Neural cell (in vitro differentiated cells): ENCODE results near the gene MRPS6. TPM values are rescaled to one million over a fixed set of nuclear protein-coding genes. Genes with fewer than 3 reads are reported as not detected.

Experiments
- H2AFZ ChIP-seq: fragments of 200-600, 300-800 bp; sonication (generic), shearing (Covaris generic); 2 replicates; pipeline ENCODE4 v1.6.0; 2014; ENCODE audit warnings: low read depth, mild to moderate bottlenecking, antibody characterized with exemption, low read length, moderate library complexity
- H3F3A ChIP-seq: fragments of 200-600 bp; shearing (Covaris generic); 2 replicates; pipeline ENCODE4 v1.6.1; 2016; ENCODE audit warnings: mild to moderate bottlenecking, moderate library complexity, mixed read lengths, antibody characterized with exemption, low read length; ENCODE audit not compliant: insufficient read depth, poor library complexity, severe bottlenecking
- H3K27ac ChIP-seq: fragments of 200-600, 300-800 bp; sonication (generic), shearing (Covaris generic); 2 replicates; pipeline ENCODE4 v1.5.1; 2014; ENCODE audit warnings: mild to moderate bottlenecking, low read length, moderate library complexity
- H3K27me3 ChIP-seq: fragments of 300-800, 200-600 bp; sonication (generic), shearing (Covaris generic); 2 replicates; pipeline ENCODE4 v1.6.0; 2014; ENCODE audit warnings: mild to moderate bottlenecking, low read depth, low read length, moderate library complexity; ENCODE audit not compliant: insufficient read depth
- H3K36me3 ChIP-seq: fragments of 300-800, 200-600 bp; sonication (generic), shearing (Covaris generic); 2 replicates; pipeline ENCODE4 v1.5.1; 2014; ENCODE audit warnings: mild to moderate bottlenecking, antibody characterized with exemption, low read length, moderate library complexity; ENCODE audit not compliant: insufficient read depth
- H3K4me2 ChIP-seq: fragments of 300-800, 200-600 bp; sonication (generic), shearing (Covaris generic); 2 replicates; pipeline ENCODE4 v1.6.0; 2014; ENCODE audit warnings: mild to moderate bottlenecking, low read length
- H3K4me3 ChIP-seq: fragments of 300-800, 200-600 bp; sonication (generic), shearing (Covaris generic); 2 replicates; pipeline ENCODE4 v1.5.1; 2014; ENCODE audit warnings: mild to moderate bottlenecking, low read length, moderate library complexity
- H3K79me2 ChIP-seq: fragments of 200-600 bp; shearing (Covaris generic); replicated peaks from 2 replicates; pipeline ENCODE4 v1.6.0; 2014; ENCODE audit warnings: mild to moderate bottlenecking, low read length, moderate library complexity; ENCODE audit not compliant: insufficient read depth
- H3K9ac ChIP-seq: fragments of 300-800, 200-600 bp; sonication (generic), shearing (Covaris generic); 2 replicates; pipeline ENCODE4 v1.6.1; 2016; ENCODE audit warnings: mild to moderate bottlenecking, low read length, mixed read lengths
- H3K9me2 ChIP-seq: fragments of 200-600 bp; shearing (Covaris generic); 2 replicates; pipeline ENCODE4 v1.6.1; 2016; ENCODE audit warnings: mild to moderate bottlenecking, low read length, mixed read lengths; ENCODE audit not compliant: insufficient read depth
- H3K9me3 ChIP-seq: fragments of 200-600, 300-800 bp; sonication (generic), shearing (Covaris generic); 2 replicates; pipeline ENCODE4 v1.6.1; 2016; ENCODE audit warnings: mild to moderate bottlenecking, mixed run types, low read length, moderate library complexity, mixed read lengths
- H4K20me1 ChIP-seq: fragments of 200-600 bp; shearing (Covaris generic); 2 replicates; pipeline ENCODE4 v1.6.1; 2016; ENCODE audit warnings: mild to moderate bottlenecking, mixed run types; ENCODE audit not compliant: insufficient read depth
- CTCF ChIP-seq: fragments of 450-650 bp; IDR thresholded peaks from 2 replicates; pipeline ENCODE4 v1.5.1; 2014; ENCODE audit warnings: antibody characterized with exemption, mild to moderate bottlenecking, moderate library complexity; ENCODE audit not compliant: poor library complexity, severe bottlenecking
- EP300 ChIP-seq: fragments of 450-650 bp; conservative IDR thresholded peaks from 2 replicates; pipeline ENCODE4 v1.6.1; 2014; ENCODE audit warnings: antibody characterized with exemption, mild to moderate bottlenecking, moderate library complexity; ENCODE audit not compliant: poor library complexity, severe bottlenecking
- EZH2 ChIP-seq: fragments of 200-600, 300-800 bp; shearing (Covaris generic), sonication (generic); IDR thresholded peaks from 2 replicates; pipeline ENCODE4 v1.6.1; 2014; ENCODE audit warnings: antibody characterized with exemption, low read length, borderline replicate concordance, mild to moderate bottlenecking; ENCODE audit not compliant: insufficient read depth, poor library complexity, severe bottlenecking
- MXI1 ChIP-seq: fragments of 450-650 bp; conservative IDR thresholded peaks from 2 replicates; pipeline ENCODE4 v1.6.1; 2014; ENCODE audit warnings: antibody characterized with exemption, mild to moderate bottlenecking; ENCODE audit not compliant: poor library complexity, severe bottlenecking
- POLR2AphosphoS5 ChIP-seq: IDR thresholded peaks from 2 replicates; pipeline ENCODE4 v1.6.1; 2012
- RAD21 ChIP-seq: fragments of 450-650 bp; conservative IDR thresholded peaks from 2 replicates; pipeline ENCODE4 v1.6.1; 2014; ENCODE audit warnings: antibody characterized with exemption, mild to moderate bottlenecking, moderate library complexity
- SMC3 ChIP-seq: fragments of 450-650 bp; conservative IDR thresholded peaks from 2 replicates; pipeline ENCODE4 v1.6.1; 2014; ENCODE audit warnings: antibody characterized with exemption, mild to moderate bottlenecking, moderate library complexity; ENCODE audit not compliant: poor library complexity
- TAF1 ChIP-seq: IDR thresholded peaks from 2 replicates; pipeline ENCODE4 v1.6.1; 2012; ENCODE audit warnings: low read depth
- polyA plus RNA-seq: library from polyadenylated mRNA; depleted of rRNA; stranded (reverse); fragments of >200 nt; gene quantifications from 2 replicates; pipeline ENCODE4 v1.2.3, GENCODE V29; 2014
- TF ChIP-seq, protein P1 (sequence below): IDR thresholded peaks from 2 replicates; pipeline ENCODE4 v1.6.1; 2012; ENCODE audit warnings: borderline replicate concordance

The MRPS6 gene
- polyA plus RNA-seq, 1 donor from 2014 or later: 70.1 TPM

DNA sequence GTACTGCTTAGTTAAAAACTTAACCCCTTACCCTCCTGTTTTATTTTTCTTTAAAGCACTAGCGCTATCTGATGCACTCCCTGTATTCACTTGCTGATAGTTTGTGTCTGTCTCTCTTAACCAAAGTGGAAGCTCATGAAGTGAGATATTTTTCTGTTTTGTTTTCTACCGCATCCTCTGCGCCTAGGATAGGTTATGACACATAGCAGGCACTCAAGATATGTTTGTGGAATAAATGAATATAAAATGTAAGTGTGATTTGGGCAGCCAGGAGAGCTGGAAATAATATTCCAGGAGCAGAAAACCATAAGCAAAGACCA lies 49.0 kb upstream of the MRPS6 start:
- Histone ChIP-seq H3K79me2 (no peaks in the 10 kb centered on the region), H3K4me3 (no peak overlapping the region), H3K9me2 (no peaks in the 10 kb centered on the region), H4K20me1 (no peaks in the 10 kb centered on the region), H3F3A (no peaks in the 10 kb centered on the region), H3K27ac (no peak overlapping the region), H3K9me3 (no peaks in the 10 kb centered on the region), H3K27me3 (no peaks in the 10 kb centered on the region), H3K36me3 (no peaks in the 10 kb centered on the region), H3K4me2 (no peak overlapping the region), H3K9ac (no peak overlapping the region), H2AFZ (no peak overlapping the region)
- TF ChIP-seq, protein P1, sequence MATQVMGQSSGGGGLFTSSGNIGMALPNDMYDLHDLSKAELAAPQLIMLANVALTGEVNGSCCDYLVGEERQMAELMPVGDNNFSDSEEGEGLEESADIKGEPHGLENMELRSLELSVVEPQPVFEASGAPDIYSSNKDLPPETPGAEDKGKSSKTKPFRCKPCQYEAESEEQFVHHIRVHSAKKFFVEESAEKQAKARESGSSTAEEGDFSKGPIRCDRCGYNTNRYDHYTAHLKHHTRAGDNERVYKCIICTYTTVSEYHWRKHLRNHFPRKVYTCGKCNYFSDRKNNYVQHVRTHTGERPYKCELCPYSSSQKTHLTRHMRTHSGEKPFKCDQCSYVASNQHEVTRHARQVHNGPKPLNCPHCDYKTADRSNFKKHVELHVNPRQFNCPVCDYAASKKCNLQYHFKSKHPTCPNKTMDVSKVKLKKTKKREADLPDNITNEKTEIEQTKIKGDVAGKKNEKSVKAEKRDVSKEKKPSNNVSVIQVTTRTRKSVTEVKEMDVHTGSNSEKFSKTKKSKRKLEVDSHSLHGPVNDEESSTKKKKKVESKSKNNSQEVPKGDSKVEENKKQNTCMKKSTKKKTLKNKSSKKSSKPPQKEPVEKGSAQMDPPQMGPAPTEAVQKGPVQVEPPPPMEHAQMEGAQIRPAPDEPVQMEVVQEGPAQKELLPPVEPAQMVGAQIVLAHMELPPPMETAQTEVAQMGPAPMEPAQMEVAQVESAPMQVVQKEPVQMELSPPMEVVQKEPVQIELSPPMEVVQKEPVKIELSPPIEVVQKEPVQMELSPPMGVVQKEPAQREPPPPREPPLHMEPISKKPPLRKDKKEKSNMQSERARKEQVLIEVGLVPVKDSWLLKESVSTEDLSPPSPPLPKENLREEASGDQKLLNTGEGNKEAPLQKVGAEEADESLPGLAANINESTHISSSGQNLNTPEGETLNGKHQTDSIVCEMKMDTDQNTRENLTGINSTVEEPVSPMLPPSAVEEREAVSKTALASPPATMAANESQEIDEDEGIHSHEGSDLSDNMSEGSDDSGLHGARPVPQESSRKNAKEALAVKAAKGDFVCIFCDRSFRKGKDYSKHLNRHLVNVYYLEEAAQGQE: no peak
- TF ChIP-seq EZH2 (no peak), TAF1 (no peak), SMC3 (no peak), CTCF (no peak), RAD21 (no peak), MXI1 (no peak), POLR2AphosphoS5 (no peak), EP300 (no peak)

- Histone ChIP-seq H3K36me3 (no peaks in the 10 kb centered on the region), H4K20me1 (no peaks in the 10 kb centered on the region), H3K79me2 (no peaks in the 10 kb centered on the region), H3K27ac (no peak overlapping the region), H3F3A (no peaks in the 10 kb centered on the region), H2AFZ (no peak overlapping the region), H3K4me3 (no peak overlapping the region), H3K4me2 (no peak overlapping the region), H3K27me3 (no peaks in the 10 kb centered on the region), H3K9me2 (no peaks in the 10 kb centered on the region), H3K9ac (no peak overlapping the region), H3K9me3 (no peaks in the 10 kb centered on the region)
- TF ChIP-seq MXI1: no peak
Measured at GRCh38 chr21:34027721-34028461, 45.5 kb upstream of the MRPS6 start.
